Lung (tissue), 12 donors: ENCODE data around the gene NFATC4. TPM values are rescaled to one million over a fixed set of nuclear protein-coding genes. Genes with fewer than 3 reads are reported as not detected.
A peak's percentile ranks its signal among the peaks of the same experiment; 100 is the strongest.

Experiments used
- ATAC-seq: fragments of 200-7000 bp; cut with Tn5 transposase; one replicate; pipeline ENCODE4 v1.9.1; 2020; ENCODE audit warnings: moderate number of reproducible peaks; ENCODE audit not compliant: insufficient read depth, low FRiP score
- DNase-seq, 3 donors: peaks; one replicate each; pipeline ENCODE4 v3.0.0-alpha.2; 2013 to 2017
- H3K27ac ChIP-seq, 2 donors: one replicate each; pipeline ENCODE4 v1.5.1; 2013; ENCODE audit warnings: mild to moderate bottlenecking in 2 of 2, moderate library complexity in 2 of 2, control low read depth in 1 of 2, inconsistent platforms in 1 of 2, low read depth in 1 of 2, low read length in 1 of 2
- H3K27me3 ChIP-seq, 3 donors: one replicate each; pipeline ENCODE4 v1.5.1; 2013; ENCODE audit warnings: low read length in 2 of 3; ENCODE audit not compliant: control insufficient read depth in 3 of 3, insufficient read depth in 3 of 3
- H3K36me3 ChIP-seq, 4 donors: one replicate each; pipeline ENCODE4 v1.5.1; 2013; ENCODE audit warnings: low read length in 4 of 4, mild to moderate bottlenecking in 1 of 4, moderate library complexity in 1 of 4; ENCODE audit not compliant: control insufficient read depth in 4 of 4, insufficient read depth in 4 of 4
- H3K4me1 ChIP-seq, 5 donors: one replicate each; pipeline ENCODE4 v1.5.1; 2013; ENCODE audit warnings: low read length in 5 of 5, mild to moderate bottlenecking in 2 of 5, moderate library complexity in 1 of 5; ENCODE audit not compliant: control insufficient read depth in 5 of 5, insufficient read depth in 5 of 5
- H3K4me3 ChIP-seq: one replicate; pipeline ENCODE4 v1.5.1; 2013; ENCODE audit warnings: mild to moderate bottlenecking, control low read depth, moderate library complexity
- H3K9ac ChIP-seq, 2 donors: one replicate each; pipeline ENCODE4 v1.5.1; 2013; ENCODE audit warnings: low read length in 2 of 2, control low read depth in 1 of 2; ENCODE audit not compliant: insufficient read depth in 1 of 2
- H3K9me3 ChIP-seq, 4 donors: one replicate each; pipeline ENCODE4 v1.5.1; 2013; ENCODE audit warnings: low read length in 3 of 4, mild to moderate bottlenecking in 1 of 4, moderate library complexity in 1 of 4; ENCODE audit not compliant: control insufficient read depth in 4 of 4, insufficient read depth in 3 of 4
- CTCF ChIP-seq: IDR thresholded peaks from 2 replicates; pipeline ENCODE4 v1.5.1; 2012; ENCODE audit warnings: mild to moderate bottlenecking; ENCODE audit errors: control extremely low read depth, extremely low read depth
- WGBS, 2 donors: extraction: QIAGEN DNeasy Blood & Tissue Kit; methylation state at CpG; one replicate each; pipeline ENCODE4 v1.1.7; 2013; 5-methylcytosine and 5-hydroxymethylcytosine counted together
- polyA plus RNA-seq, 2 donors: library from polyadenylated mRNA; stranded (reverse); fragments of 200-250 nt; gene quantifications; one replicate each; pipeline ENCODE4 v1.2.1, GENCODE V29; 2013
- total RNA-seq, 2 donors: library from RNA; depleted of rRNA in 1 of 2; stranded (reverse); fragments of >200 nt in 1 of 2; gene quantifications; one replicate each; pipeline ENCODE4 v1.2.1, GENCODE V29; 2014 to 2021
- donor health status: control.
- donor health status: control.
- donor health status: Bipolar disorder and iron deficiency.
- donor health status: healthy.
- donor health status: DM: yes; HTN: yes; CAD: no.

Gene NFATC4
- total and polyA plus RNA-seq, 4 donors: 13.9 to 71.4 (median 38.4) TPM

- ATAC-seq (no peak), DNase-seq (no peak)
- Histone ChIP-seq H3K9ac (no peak overlapping the region), H3K36me3 (peaks cover 0 to 41% (median 22%) of the 10 kb centered on the region in 4 donors), H3K4me1 (peaks cover 0 to 7% (median 3%) of the 10 kb centered on the region in 5 donors), H3K27ac (no peak overlapping the region), H3K4me3 (no peak overlapping the region), H3K9me3 (no peaks in the 10 kb centered on the region), H3K27me3 (no peaks in the 10 kb centered on the region)
- 92 to 94% methylated on average over 25 of the region's 25 CpGs for WGBS, 2 donors
- TF ChIP-seq CTCF: no peak
These were observed 47.7 kb downstream of the NFATC4 start for GRCh38 chr14:24415421-24416253.

DNA sequence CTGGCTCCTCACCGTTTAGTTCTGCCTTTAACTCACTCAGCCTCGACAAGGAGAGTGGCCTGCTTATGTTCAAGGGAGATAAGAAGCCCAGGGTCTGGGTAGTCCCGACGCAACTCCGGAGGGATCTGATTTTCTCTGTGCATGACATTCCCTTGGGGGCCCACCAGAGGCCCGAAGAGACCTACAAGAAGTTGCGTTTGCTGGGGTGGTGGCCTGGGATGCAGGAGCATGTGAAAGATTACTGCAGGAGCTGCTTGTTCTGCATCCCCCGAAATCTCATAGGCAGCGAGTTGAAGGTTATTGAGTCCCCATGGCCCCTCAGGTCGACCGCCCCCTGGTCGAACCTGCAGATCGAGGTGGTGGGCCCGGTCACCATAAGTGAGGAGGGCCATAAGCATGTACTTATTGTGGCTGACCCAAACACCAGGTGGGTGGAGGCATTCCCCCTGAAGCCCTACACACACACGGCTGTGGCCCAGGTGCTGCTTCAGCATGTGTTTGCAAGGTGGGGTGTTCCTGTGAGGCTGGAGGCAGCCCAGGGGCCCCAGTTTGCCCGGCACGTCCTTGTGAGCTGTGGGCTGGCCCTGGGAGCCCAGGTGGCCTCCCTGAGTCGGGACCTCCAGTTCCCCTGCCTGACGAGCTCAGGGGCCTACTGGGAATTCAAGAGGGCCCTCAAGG, 48.4 kb downstream of the NFATC4 start:
- Histone ChIP-seq H3K4me1 (peaks cover 0 to 7% (median 3%) of the 10 kb centered on the region in 5 donors), H3K4me3 (no peak overlapping the region), H3K36me3 (peaks cover 0 to 34% (median 19%) of the 10 kb centered on the region in 4 donors), H3K27ac (no peak overlapping the region), H3K9me3 (no peaks in the 10 kb centered on the region), H3K27me3 (no peaks in the 10 kb centered on the region), H3K9ac (no peak overlapping the region)
- ATAC-seq: no peak
- TF ChIP-seq CTCF: no peak
- WGBS, 2 donors: 79 to 82% methylated on average over 19 of the region's 19 CpGs
- no peak for DNase-seq

DNA sequence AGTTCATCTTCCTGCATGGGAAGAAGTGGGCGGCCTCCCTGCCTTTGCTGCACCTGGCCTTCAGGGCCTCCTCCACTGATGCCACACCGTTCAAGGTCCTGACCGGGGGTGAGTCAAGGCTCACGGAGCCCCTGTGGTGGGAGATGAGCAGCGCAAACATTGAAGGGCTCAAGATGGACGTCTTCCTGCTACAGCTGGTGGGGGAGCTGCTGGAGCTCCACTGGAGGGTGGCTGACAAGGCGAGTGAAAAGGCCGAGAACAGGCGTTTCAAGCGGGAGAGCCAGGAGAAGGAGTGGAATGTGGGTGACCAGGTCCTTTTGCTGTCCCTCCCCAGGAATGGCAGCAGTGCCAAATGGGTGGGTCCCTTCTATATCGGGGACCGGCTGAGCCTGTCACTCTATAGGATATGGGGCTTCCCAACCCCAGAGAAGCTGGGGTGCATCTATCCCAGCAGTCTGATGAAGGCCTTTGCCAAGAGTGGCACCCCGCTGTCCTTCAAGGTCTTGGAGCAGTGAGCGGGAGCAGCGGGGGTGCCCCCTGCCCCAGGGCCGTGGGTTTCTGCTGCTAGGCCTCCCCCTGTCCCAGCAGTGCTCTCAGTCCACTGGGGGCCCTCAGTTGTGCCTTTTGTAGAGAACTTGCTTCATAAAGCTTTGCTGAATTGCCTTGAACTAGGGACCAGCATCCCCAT, 49.1 kb downstream of the NFATC4 start:
- Histone ChIP-seq H3K9ac (no peak overlapping the region), H3K36me3 (peaks cover 0 to 32% (median 17%) of the 10 kb centered on the region in 4 donors), H3K27ac (no peak overlapping the region), H3K9me3 (no peaks in the 10 kb centered on the region), H3K27me3 (no peaks in the 10 kb centered on the region), H3K4me3 (no peak overlapping the region), H3K4me1 (peaks cover 0 to 7% (median 3%) of the 10 kb centered on the region in 5 donors)
- TF ChIP-seq CTCF: no peak
- ATAC-seq: no peak
- WGBS, 2 donors: 79 to 80% methylated on average over 16 of the region's 16 CpGs
- DNase-seq: peak in 1 of 3 donors; percentile 26
